ENCODE measurements around the gene MGAT4A.

GRCh38 chr2:98649135-98649991 is 81.6 kb downstream of the MGAT4A start:
- TF ChIP-seq, protein P1, sequence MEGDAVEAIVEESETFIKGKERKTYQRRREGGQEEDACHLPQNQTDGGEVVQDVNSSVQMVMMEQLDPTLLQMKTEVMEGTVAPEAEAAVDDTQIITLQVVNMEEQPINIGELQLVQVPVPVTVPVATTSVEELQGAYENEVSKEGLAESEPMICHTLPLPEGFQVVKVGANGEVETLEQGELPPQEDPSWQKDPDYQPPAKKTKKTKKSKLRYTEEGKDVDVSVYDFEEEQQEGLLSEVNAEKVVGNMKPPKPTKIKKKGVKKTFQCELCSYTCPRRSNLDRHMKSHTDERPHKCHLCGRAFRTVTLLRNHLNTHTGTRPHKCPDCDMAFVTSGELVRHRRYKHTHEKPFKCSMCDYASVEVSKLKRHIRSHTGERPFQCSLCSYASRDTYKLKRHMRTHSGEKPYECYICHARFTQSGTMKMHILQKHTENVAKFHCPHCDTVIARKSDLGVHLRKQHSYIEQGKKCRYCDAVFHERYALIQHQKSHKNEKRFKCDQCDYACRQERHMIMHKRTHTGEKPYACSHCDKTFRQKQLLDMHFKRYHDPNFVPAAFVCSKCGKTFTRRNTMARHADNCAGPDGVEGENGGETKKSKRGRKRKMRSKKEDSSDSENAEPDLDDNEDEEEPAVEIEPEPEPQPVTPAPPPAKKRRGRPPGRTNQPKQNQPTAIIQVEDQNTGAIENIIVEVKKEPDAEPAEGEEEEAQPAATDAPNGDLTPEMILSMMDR (IDR thresholded peaks at IDR 0.05; ENCODE audit: control extremely low read depth in 1 of 3, insufficient read depth in 1 of 3, low read depth in 1 of 3, low read length in 3 of 3): peak; percentile 55 to 98 (median 97)
- TF ChIP-seq POLR2A (IDR thresholded peaks at IDR 0.05; ENCODE audit: control extremely low read depth in 1 of 2, low read depth in 2 of 2, low read length in 2 of 2): no peak
- TF ChIP-seq, protein P2, sequence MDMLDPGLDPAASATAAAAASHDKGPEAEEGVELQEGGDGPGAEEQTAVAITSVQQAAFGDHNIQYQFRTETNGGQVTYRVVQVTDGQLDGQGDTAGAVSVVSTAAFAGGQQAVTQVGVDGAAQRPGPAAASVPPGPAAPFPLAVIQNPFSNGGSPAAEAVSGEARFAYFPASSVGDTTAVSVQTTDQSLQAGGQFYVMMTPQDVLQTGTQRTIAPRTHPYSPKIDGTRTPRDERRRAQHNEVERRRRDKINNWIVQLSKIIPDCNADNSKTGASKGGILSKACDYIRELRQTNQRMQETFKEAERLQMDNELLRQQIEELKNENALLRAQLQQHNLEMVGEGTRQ (IDR thresholded peaks at IDR 0.05; ENCODE audit: low read length): no peak
- no peak for TF ChIP-seq SIRT6 (IDR thresholded peaks at IDR 0.05; ENCODE audit: low read length)
- TF ChIP-seq ZNF274 (IDR thresholded peaks at IDR 0.05; ENCODE audit: borderline replicate concordance, extremely low read depth, low read length): no peak
- TF ChIP-seq KDM4A (IDR thresholded peaks at IDR 0.05; ENCODE audit: low read depth, low read length, severe bottlenecking): no peak
- TF ChIP-seq GABPA (IDR thresholded peaks at IDR 0.05; ENCODE audit: borderline replicate concordance, insufficient read depth, low read length): no peak
- no peak for TF ChIP-seq RBBP5 (IDR thresholded peaks at IDR 0.05; ENCODE audit: borderline replicate concordance, low read depth, low read length)
- TF ChIP-seq, protein P3, sequence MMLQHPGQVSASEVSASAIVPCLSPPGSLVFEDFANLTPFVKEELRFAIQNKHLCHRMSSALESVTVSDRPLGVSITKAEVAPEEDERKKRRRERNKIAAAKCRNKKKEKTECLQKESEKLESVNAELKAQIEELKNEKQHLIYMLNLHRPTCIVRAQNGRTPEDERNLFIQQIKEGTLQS (IDR thresholded peaks at IDR 0.05; ENCODE audit: insufficient read depth, low read depth, low read length): no peak
- no peak for TF ChIP-seq TBP (IDR thresholded peaks at IDR 0.05; ENCODE audit: low read depth, low read length)
- TF ChIP-seq YY1 (IDR thresholded peaks at IDR 0.05; ENCODE audit: low read depth, low read length): no peak; the same call in 1 of the 2 replicates
- no peak for TF ChIP-seq SP1 (IDR thresholded peaks at IDR 0.05; ENCODE audit: low read depth, low read length)
- TF ChIP-seq EZH2 (IDR thresholded peaks at IDR 0.05; ENCODE audit: low read depth, low read length, severe bottlenecking): no peak

All from H1 (cell line).